Endothelial cell of umbilical vein (primary cell): ENCODE results near the gene ETV6. TPM values are rescaled to one million over a fixed set of nuclear protein-coding genes. Genes with fewer than 3 reads are reported as not detected.

Experiments
- BruUV-seq: library from RNA; stranded (reverse); fragments of 400-500 nt; replicated peaks from 2 replicates; lab custom pipeline; 2021; lab: Mats Ljungman, UMichigan
- CTCF ChIA-PET: fragments of 300-600, 350-600 bp; sonication (Branson Sonifier 250); formaldehyde crosslinking; loops from one replicate; lab custom pipeline; 2021; ENCODE audit warnings: antibody characterized with exemption, inconsistent platforms; lab: Charles Lee
- POLR2A ChIA-PET: fragments of 300-600, 350-600 bp; sonication (Branson Sonifier 250); formaldehyde crosslinking; loops from one replicate; lab custom pipeline; 2021; ENCODE audit warnings: antibody characterized with exemption, inconsistent platforms; lab: Charles Lee
- DNase-seq: peaks from one replicate; pipeline ENCODE4 v3.0.0-alpha.2; 2011; ENCODE audit warnings: low read depth, low spot score
- FAIRE-seq: peaks from 2 replicates; lab custom pipeline; 2011; peaks lifted over from hg19 to GRCh38; lab: Jason Lieb, UNC
- H2AFZ ChIP-seq: 2 replicates; pipeline ENCODE4 v1.6.0; 2012; ENCODE audit warnings: low read depth, low read length, control low read depth, inconsistent platforms
- H3K27ac ChIP-seq: 2 replicates; pipeline ENCODE4 v1.5.1; 2011; ENCODE audit warnings: low read depth, mild to moderate bottlenecking, control low read depth, low read length, moderate library complexity; ENCODE audit not compliant: insufficient read depth
- H3K27me3 ChIP-seq, 2 experiments: 2 replicates each; pipeline versions ENCODE4 v1.6.0 to v1.6.1; 2011; ENCODE audit warnings: low read length in 2 of 2, mixed read lengths in 1 of 2; ENCODE audit not compliant: control insufficient read depth in 2 of 2, insufficient read depth in 2 of 2
- H3K36me3 ChIP-seq, 2 experiments: 2 replicates in 1 of 2; 3 replicates in 1 of 2; pipeline ENCODE4 v1.5.1; 2011; ENCODE audit warnings: low read length in 2 of 2, mild to moderate bottlenecking in 1 of 2, moderate library complexity in 1 of 2; ENCODE audit not compliant: control insufficient read depth in 2 of 2, insufficient read depth in 2 of 2; ENCODE audit errors: extremely low read depth in 1 of 2
- H3K4me1 ChIP-seq: 3 replicates; pipeline ENCODE4 v1.5.1; 2011; ENCODE audit warnings: mild to moderate bottlenecking, low read length; ENCODE audit not compliant: control insufficient read depth, insufficient read depth; ENCODE audit errors: extremely low read depth
- H3K4me2 ChIP-seq: 2 replicates; pipeline ENCODE4 v1.6.1; 2011; ENCODE audit warnings: low read length, control low read depth, mixed read lengths; ENCODE audit not compliant: insufficient read depth
- H3K4me3 ChIP-seq, 3 experiments: fragments of 200-600 bp in 1 of 3; sonication (generic), shearing (Covaris generic) in 1 of 3; replicated peaks in 1 of 3; 2 replicates each; pipeline ENCODE4 v1.5.1; 2011 to 2016; ENCODE audit warnings: control low read depth in 3 of 3, low read length in 3 of 3, mild to moderate bottlenecking in 2 of 3, inconsistent platforms in 1 of 3, low read depth in 1 of 3, moderate library complexity in 1 of 3; ENCODE audit not compliant: insufficient read depth in 1 of 3
- H3K79me2 ChIP-seq: 2 replicates; pipeline ENCODE4 v1.6.0; 2012; ENCODE audit warnings: low read length, inconsistent platforms; ENCODE audit not compliant: control insufficient read depth, insufficient read depth
- H3K9ac ChIP-seq: replicated peaks from 2 replicates; pipeline ENCODE3; 2011; ENCODE audit warnings: low read length, control low read depth; ENCODE audit not compliant: insufficient read depth; ENCODE audit errors: extremely low read depth
- H3K9me1 ChIP-seq: replicated peaks from 3 replicates; pipeline ENCODE4 v1.6.0; 2011; ENCODE audit warnings: mild to moderate bottlenecking, low read length; ENCODE audit not compliant: control insufficient read depth, insufficient read depth; ENCODE audit errors: extremely low read depth
- H3K9me3 ChIP-seq: replicated peaks from 2 replicates; pipeline ENCODE4 v1.5.1; 2012; ENCODE audit warnings: low read length, inconsistent platforms; ENCODE audit not compliant: control insufficient read depth, insufficient read depth
- H4K20me1 ChIP-seq: replicated peaks from 2 replicates; pipeline ENCODE3; 2011; ENCODE audit warnings: mild to moderate bottlenecking, low read length; ENCODE audit not compliant: control insufficient read depth, insufficient read depth; ENCODE audit errors: extremely low read depth
- EZH2 ChIP-seq: IDR thresholded peaks from 2 replicates; pipeline ENCODE4 v1.6.1; 2012; ENCODE audit warnings: borderline replicate concordance, low read depth, mild to moderate bottlenecking, moderate library complexity, low read length, inconsistent platforms; ENCODE audit not compliant: severe bottlenecking
- FOS ChIP-seq: IDR thresholded peaks from 2 replicates; pipeline ENCODE4 v1.6.1; 2011; ENCODE audit warnings: mild to moderate bottlenecking, low read length, moderate library complexity, borderline replicate concordance; ENCODE audit not compliant: insufficient read depth
- GATA2 ChIP-seq: IDR thresholded peaks from 2 replicates; pipeline ENCODE4 v1.7.0; 2011; ENCODE audit warnings: low read depth, mild to moderate bottlenecking, moderate library complexity, mixed read lengths, low read length; ENCODE audit not compliant: insufficient read length, insufficient read depth
- JUN ChIP-seq: IDR thresholded peaks from 2 replicates; pipeline ENCODE4 v1.6.1; 2011; ENCODE audit warnings: borderline replicate concordance, low read depth; ENCODE audit not compliant: insufficient read length, insufficient read depth
- MYC ChIP-seq: IDR thresholded peaks from one replicate; pipeline ENCODE4 v1.6.1; 2011; ENCODE audit warnings: mild to moderate bottlenecking, low read depth, low read length
- POLR2A ChIP-seq: IDR thresholded peaks from 2 replicates; pipeline ENCODE4 v1.6.1; 2012; ENCODE audit warnings: low read depth, mild to moderate bottlenecking, control low read depth, low read length
- POLR2AphosphoS5 ChIP-seq: IDR thresholded peaks from 2 replicates; pipeline ENCODE4 v1.6.1; 2012; ENCODE audit warnings: low read depth, mild to moderate bottlenecking, control low read depth, low read length, moderate library complexity; ENCODE audit not compliant: insufficient read depth
- dilution Hi-C: fragments of 300-500 bp; cut with MboI; formaldehyde crosslinking; loops from one replicate; pipeline ENCODE4 v1.15.0; 2019; ENCODE audit warnings: low sequenced_read_pairs; ENCODE audit not compliant: extremely low pct_ligation_motif_present
- intact Hi-C: fragments of 100-400 bp; cut with micrococcal nuclease; formaldehyde crosslinking; loops from one replicate; pipeline ENCODE4 v1.10.0; 2022
- polyA plus RNA-seq, 4 experiments: library from polyadenylated mRNA; depleted of rRNA in 3 of 4; stranded (reverse) in 3 of 4; unstranded in 1 of 4; fragments of >200 nt; gene quantifications; 2 replicates each; pipeline versions ENCODE4 v1.2.1 to v1.2.3, GENCODE V29; 2011 to 2012; ENCODE audit warnings: missing spikeins in 1 of 4
- total RNA-seq: library from RNA; stranded (reverse); gene quantifications from 2 replicates; pipeline ENCODE4 v1.2.3, GENCODE V29; 2021
- TF ChIP-seq, protein P1 (sequence below), 2 donors: IDR thresholded peaks; 1 replicate in 1 of 2; 2 replicates in 1 of 2; pipeline ENCODE4 v1.5.1; 2011; ENCODE audit warnings: low read length in 2 of 2, mild to moderate bottlenecking in 2 of 2, moderate library complexity in 2 of 2, control low read depth in 1 of 2, inconsistent platforms in 1 of 2, low read depth in 1 of 2; ENCODE audit not compliant: insufficient read depth in 1 of 2; ENCODE audit errors: extremely low read depth in 1 of 2
- TF ChIP-seq, protein P2 (sequence below): IDR thresholded peaks from 2 replicates; pipeline ENCODE4 v1.6.1; 2011; ENCODE audit not compliant: insufficient read depth, insufficient read length

ETV6 gene
- total and polyA plus RNA-seq, 2 donors (not counting 3 experiments of a cell fraction or from before 2014, with no cell fraction given) = 15.9 to 57.1 TPM

DNA sequence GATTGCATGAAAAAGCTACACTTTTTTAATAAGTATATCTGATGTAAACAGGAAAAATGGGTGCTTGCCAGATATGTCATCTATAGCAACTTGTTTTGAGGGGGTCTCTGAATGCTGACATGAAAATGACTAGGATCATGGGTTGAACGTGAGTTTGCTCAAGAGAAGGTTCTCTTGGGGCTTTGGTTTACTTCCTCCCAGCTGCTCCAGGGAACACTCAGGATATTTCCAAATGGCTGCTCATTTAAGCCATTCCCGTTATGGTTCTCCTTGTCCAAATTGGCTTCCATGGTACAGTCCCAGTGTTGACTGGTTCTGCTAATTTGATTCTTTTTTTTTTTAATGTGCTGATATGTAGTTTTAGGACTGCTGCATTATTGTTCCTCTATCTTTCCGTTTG is 118.3 kb downstream of the ETV6 start:
- Histone ChIP-seq H3K36me3 (no peaks in the 10 kb centered on the region), H3K4me1 (peaks cover 41% of the 10 kb centered on the region), H4K20me1 (no peaks in the 10 kb centered on the region), H3K4me2 (no peak overlapping the region), H3K4me3 (no peak overlapping the region), H3K27ac (no peak overlapping the region), H2AFZ (no peak overlapping the region), H3K27me3 (no peaks in the 10 kb centered on the region), H3K9me3 (no peaks in the 10 kb centered on the region), H3K9ac (no peak overlapping the region), H3K9me1 (no peaks in the 10 kb centered on the region), H3K79me2 (peaks cover 39% of the 10 kb centered on the region)
- TF ChIP-seq MYC (no peak), FOS (no peak), GATA2 (no peak), EZH2 (no peak), POLR2A (no peak), POLR2AphosphoS5 (no peak), JUN (no peak)
- TF ChIP-seq, protein P1, sequence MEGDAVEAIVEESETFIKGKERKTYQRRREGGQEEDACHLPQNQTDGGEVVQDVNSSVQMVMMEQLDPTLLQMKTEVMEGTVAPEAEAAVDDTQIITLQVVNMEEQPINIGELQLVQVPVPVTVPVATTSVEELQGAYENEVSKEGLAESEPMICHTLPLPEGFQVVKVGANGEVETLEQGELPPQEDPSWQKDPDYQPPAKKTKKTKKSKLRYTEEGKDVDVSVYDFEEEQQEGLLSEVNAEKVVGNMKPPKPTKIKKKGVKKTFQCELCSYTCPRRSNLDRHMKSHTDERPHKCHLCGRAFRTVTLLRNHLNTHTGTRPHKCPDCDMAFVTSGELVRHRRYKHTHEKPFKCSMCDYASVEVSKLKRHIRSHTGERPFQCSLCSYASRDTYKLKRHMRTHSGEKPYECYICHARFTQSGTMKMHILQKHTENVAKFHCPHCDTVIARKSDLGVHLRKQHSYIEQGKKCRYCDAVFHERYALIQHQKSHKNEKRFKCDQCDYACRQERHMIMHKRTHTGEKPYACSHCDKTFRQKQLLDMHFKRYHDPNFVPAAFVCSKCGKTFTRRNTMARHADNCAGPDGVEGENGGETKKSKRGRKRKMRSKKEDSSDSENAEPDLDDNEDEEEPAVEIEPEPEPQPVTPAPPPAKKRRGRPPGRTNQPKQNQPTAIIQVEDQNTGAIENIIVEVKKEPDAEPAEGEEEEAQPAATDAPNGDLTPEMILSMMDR (IDR thresholded peaks at IDR 0.05; ENCODE audit: extremely low read depth in 1 of 2, insufficient read depth in 1 of 2, low read depth in 1 of 2, low read length in 2 of 2) = no peak
- TF ChIP-seq, protein P2, sequence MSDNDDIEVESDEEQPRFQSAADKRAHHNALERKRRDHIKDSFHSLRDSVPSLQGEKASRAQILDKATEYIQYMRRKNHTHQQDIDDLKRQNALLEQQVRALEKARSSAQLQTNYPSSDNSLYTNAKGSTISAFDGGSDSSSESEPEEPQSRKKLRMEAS = no peak
- intact Hi-C loops (loop anchor here (2.0 to 5.0 kb wide), 4 partner anchors 35 to 185 kb away; no protein-coding TSS in a partner anchor), dilution Hi-C loops (no loop called here)
- DNase-seq (no peak), FAIRE-seq (no peak)
- BruUV-seq = no TSS peak
- ChIA-PET CTCF (no interaction called here), POLR2A (no interaction called here)
